ENCODE measurements around the gene COPZ2. TPM values are rescaled to one million over a fixed set of nuclear protein-coding genes. Genes with fewer than 3 reads are reported as not detected.
"Not testable (repeated sequence)": the region's sequence is repeated elsewhere in the genome, so short reads cannot be mapped to it uniquely, and the experiment has no call there.

COPZ2 gene
- total RNA-seq, 1 donor from 2014 or later = 58.2 TPM

GRCh38 chr17:47995241-47995935 is 42.2 kb downstream of the COPZ2 start:
- DNase-seq (no peak), ATAC-seq (no peak)
- intact Hi-C loops (cut with micrococcal nuclease) = no loop called here

- intact Hi-C loops (cut with micrococcal nuclease) = no loop called here
- ATAC-seq = no peak
- no peak for DNase-seq
Observed at GRCh38 chr17:47994724-47995123, 42.9 kb downstream of the COPZ2 start.

GRCh38 chr17:47993964-47994363 is 43.6 kb downstream of the COPZ2 start:
- ATAC-seq (no peak), DNase-seq (no peak)
- intact Hi-C loops (cut with micrococcal nuclease) = no loop called here

- ATAC-seq (peak; percentile 53), DNase-seq (no peak)
- intact Hi-C loops (cut with micrococcal nuclease) = no loop called here
Observed at GRCh38 chr17:47993031-47993564, 44.5 kb downstream of the COPZ2 start.

- DNase-seq (no peak), ATAC-seq (peak; percentile 61)
- intact Hi-C loops (cut with micrococcal nuclease) = no loop called here
Observed at GRCh38 chr17:47992216-47992615, 45.4 kb downstream of the COPZ2 start.

GRCh38 chr17:47990962-47991731 is 46.5 kb downstream of the COPZ2 start:
- DNase-seq = no peak
- intact Hi-C loops (cut with micrococcal nuclease) = no loop called here
- no peak for ATAC-seq

- no peak for ATAC-seq
- intact Hi-C loops (cut with micrococcal nuclease) = no loop called here
- no peak for DNase-seq
Observed at GRCh38 chr17:47989700-47990099, 47.9 kb downstream of the COPZ2 start.

- intact Hi-C loops (cut with micrococcal nuclease) = no loop called here
Observed at GRCh38 chr17:47989159-47989558, 48.4 kb downstream of the COPZ2 start.

GRCh38 chr17:47988445-47988844 is 49.2 kb downstream of the COPZ2 start:
- ATAC-seq; DNase-seq; intact Hi-C loops (cut with micrococcal nuclease): not testable (repeated sequence)

More at GRCh38 chr17:47989159-47989558, 48.4 kb downstream of the COPZ2 start:
- ATAC-seq (no peak), DNase-seq (no peak)

- ATAC-seq (peak; percentile 54), DNase-seq (peak; percentile 44)
- intact Hi-C loops (cut with micrococcal nuclease) = no loop called here
Observed at GRCh38 chr17:47987240-47987835, 50.3 kb downstream of the COPZ2 start.

GRCh38 chr17:47986520-47986919 is 51.1 kb downstream of the COPZ2 start:
- no peak for ATAC-seq
- DNase-seq = no peak
- intact Hi-C loops (cut with micrococcal nuclease) = no loop called here

- ATAC-seq (peak; percentile 83), DNase-seq (no peak)
- intact Hi-C loops (cut with micrococcal nuclease) = no loop called here
Observed at GRCh38 chr17:47983492-47984223, 53.9 kb downstream of the COPZ2 start.

- ATAC-seq = no peak
- no peak for DNase-seq
- intact Hi-C loops (cut with micrococcal nuclease) = no loop called here
Observed at GRCh38 chr17:47982645-47983390, 54.8 kb downstream of the COPZ2 start.

GRCh38 chr17:47982091-47982617 is 55.4 kb downstream of the COPZ2 start:
- ATAC-seq (no peak), DNase-seq (no peak)
- intact Hi-C loops (cut with micrococcal nuclease) = no loop called here

- ATAC-seq (no peak), DNase-seq (no peak)
- intact Hi-C loops (cut with micrococcal nuclease) = no loop called here
Observed at GRCh38 chr17:47981462-47981861, 56.1 kb downstream of the COPZ2 start.

- intact Hi-C loops (cut with micrococcal nuclease) = no loop called here
- ATAC-seq (no peak), DNase-seq (no peak)
Observed at GRCh38 chr17:47980541-47980940, 57.1 kb downstream of the COPZ2 start.

GRCh38 chr17:47978324-47978723 is 59.3 kb downstream of the COPZ2 start:
- ATAC-seq = peak; percentile 74
- intact Hi-C loops (cut with micrococcal nuclease) = loop anchor here (2.0 kb wide), 1 partner anchor 40 kb away; no protein-coding TSS in a partner anchor

More at GRCh38 chr17:47978324-47978723, 59.3 kb downstream of the COPZ2 start:
- peak; percentile 68 for DNase-seq

Data from left ventricle myocardium superior (tissue), 1 donor.